Measurements from ENCODE around the gene BARD1. TPM values are rescaled to one million over a fixed set of nuclear protein-coding genes. Genes with fewer than 3 reads are reported as not detected.
A peak's percentile ranks its signal among the peaks of the same experiment; 100 is the strongest.

The BARD1 gene
- total and polyA plus RNA-seq, 2 of the 13 experiments (the other 11 are each of a cell fraction or from before 2014, with no cell fraction given) = 5.3 to 30.4 TPM

GRCh38 chr2:214809751-214810564, 475 bp upstream of the BARD1 start (continued):
- TF ChIP-seq ARID4A (CRISPR knock-in tag; IDR thresholded peaks at IDR 0.05; ENCODE audit: borderline replicate concordance) (no peak; the same call in 1 of the 2 replicates), CCDC6 (CRISPR knock-in tag; IDR thresholded peaks at IDR 0.05) (peak; percentile 43; the same call in 1 of the 2 replicates), HCFC1 (IDR thresholded peaks at IDR 0.05; ENCODE audit: low read depth, low read length) (no peak), SKIL (CRISPR knock-in tag; IDR thresholded peaks at IDR 0.05; ENCODE audit: borderline replicate concordance) (no peak), ZNF704 (CRISPR knock-in tag; IDR thresholded peaks at IDR 0.05; ENCODE audit: borderline replicate concordance) (no peak), E2F1 (CRISPR knock-in tag; IDR thresholded peaks at IDR 0.05) (peak; percentile 57; the same call in 1 of the 2 replicates), ZFP36L2 (CRISPR knock-in tag; IDR thresholded peaks at IDR 0.05) (0 out of 2 replicates have a peak, but pooled peaks have one; percentile 55), KDM6A (CRISPR knock-in tag; IDR thresholded peaks at IDR 0.05; ENCODE audit: low read depth) (0 out of 2 replicates have a peak, but pooled peaks have one; percentile 37), ZNF549 (CRISPR knock-in tag; IDR thresholded peaks at IDR 0.05) (no peak), DMTF1 (CRISPR knock-in tag; IDR thresholded peaks at IDR 0.05) (no peak), NR1H2 (CRISPR knock-in tag; IDR thresholded peaks at IDR 0.05; ENCODE audit: borderline replicate concordance, low read depth) (no peak), MAFF (IDR thresholded peaks at IDR 0.05; ENCODE audit: low read depth, low read length) (no peak), SNRNP70 (IDR thresholded peaks at IDR 0.05; ENCODE audit: low read depth, low read length) (no peak), TRIM24 (CRISPR knock-in tag; IDR thresholded peaks at IDR 0.05) (no peak), DDIT3 (CRISPR knock-in tag; IDR thresholded peaks at IDR 0.05) (no peak), ZNF746 (CRISPR knock-in tag; IDR thresholded peaks at IDR 0.05) (0 out of 2 replicates have a peak, but pooled peaks have one; percentile 39)
